Transverse colon (tissue), 4 donors: ENCODE measurements around the gene RAPGEF4. TPM values are rescaled to one million over a fixed set of nuclear protein-coding genes. Genes with fewer than 3 reads are reported as not detected.
A peak's percentile ranks its signal among the peaks of the same experiment; 100 is the strongest.

Source experiments
- DNase-seq: peaks from one replicate; pipeline ENCODE4 v3.0.0-alpha.2; 2019
- H3K27ac ChIP-seq, 4 donors: fragments of 200-600 bp; sonication (generic); 2 replicates each; pipeline ENCODE4 v1.5.1; 2016 to 2018; ENCODE audit warnings: inconsistent platforms in 4 of 4
- H3K27me3 ChIP-seq: fragments of 200-600 bp; sonication (generic); 2 replicates; pipeline ENCODE4 v1.5.1; 2017; ENCODE audit warnings: inconsistent platforms
- H3K36me3 ChIP-seq, 4 donors: fragments of 200-600 bp; sonication (generic); 2 replicates each; pipeline ENCODE4 v1.5.1; 2017 to 2019; ENCODE audit warnings: inconsistent platforms in 4 of 4
- H3K4me1 ChIP-seq, 4 donors: fragments of 200-600 bp; sonication (generic); 2 replicates each; pipeline ENCODE4 v1.5.1; 2017 to 2020; ENCODE audit warnings: inconsistent platforms in 4 of 4
- H3K4me3 ChIP-seq, 4 donors: fragments of 200-600 bp; sonication (generic); 1 replicate in 1 of 4; 2 replicates in 3 of 4; pipeline versions ENCODE4 v1.5.1 to v1.6.1; 2017 to 2019; ENCODE audit warnings: inconsistent platforms in 4 of 4
- H3K9me3 ChIP-seq, 2 donors: fragments of 200-600 bp; sonication (generic); 2 replicates each; pipeline ENCODE4 v1.5.1; 2017 to 2019; ENCODE audit warnings: inconsistent platforms in 2 of 2
- CTCF ChIP-seq, 5 experiments: fragments of 200-600 bp in 3 of 5; fragments of 450-650 bp in 2 of 5; sonication (generic) in 3 of 5; IDR thresholded peaks; 1 replicate in 2 of 5; 2 replicates in 3 of 5; pipeline ENCODE4 v1.5.1; 2016 to 2017; ENCODE audit warnings: antibody characterized with exemption in 5 of 5, inconsistent platforms in 3 of 5, mild to moderate bottlenecking in 2 of 5, moderate library complexity in 1 of 5
- EP300 ChIP-seq: sonication (generic); formaldehyde crosslinking; IDR thresholded peaks from one replicate; pipeline ENCODE4 v1.6.1; 2017; ENCODE audit warnings: antibody characterized with exemption, low read depth
- POLR2A ChIP-seq: fragments of 450-650 bp; IDR thresholded peaks from one replicate; pipeline ENCODE4 v1.6.1; 2016; ENCODE audit warnings: antibody characterized with exemption, mild to moderate bottlenecking, moderate library complexity
- POLR2AphosphoS5 ChIP-seq, 3 donors: sonication (generic); formaldehyde crosslinking; IDR thresholded peaks; one replicate each; pipeline ENCODE4 v1.6.1; 2016; ENCODE audit warnings: antibody characterized with exemption in 3 of 3
- WGBS, 2 donors: methylation state at CpG; one replicate each; pipeline ENCODE4 v1.1.5; 2018; ENCODE audit warnings: low coverage in 1 of 2; 5-methylcytosine and 5-hydroxymethylcytosine counted together
- in situ Hi-C, 4 donors: fragments of 200-750 bp; cut with MboI; loops; one replicate each; pipeline versions ENCODE4 v1.15.0 to v1.15.1; 2017; ENCODE audit warnings: low sequenced_read_pairs in 3 of 4, low pct_ligation_motif_present in 1 of 4, low pct_unique_long_range_greater_than_20kb in 1 of 4
- intact Hi-C: fragments of 100-400 bp; cut with DNase I; formaldehyde crosslinking; loops from one replicate; pipeline ENCODE4 v1.15.1; 2023; ENCODE audit warnings: low total_unique reads
- total RNA-seq, 4 donors: library from RNA; depleted of rRNA; stranded (reverse); fragments of >200 nt; gene quantifications; one replicate each; pipeline ENCODE4 v1.1.0, GENCODE V29; 2016

Gene RAPGEF4
- total RNA-seq, 4 donors from 2014 or later: 1.4 to 12.3 (median 2.2) TPM; not detected in 1

GRCh38 chr2:173077506-173078177, 342.0 kb downstream of the RAPGEF4 start:
- no peak for DNase-seq
- 35 to 46% methylated on average over 5 of the region's 5 CpGs for WGBS, 2 donors
- in situ Hi-C loops: loop anchor here in 1 of 4 donors (25.0 kb wide), 1 partner anchor 110 kb away; no protein-coding TSS in a partner anchor
- intact Hi-C loops: no loop called here
- H3K36me3 ChIP-seq: no peaks in the 10 kb centered on the region
- H3K27me3 ChIP-seq: no peaks in the 10 kb centered on the region
- H3K9me3 ChIP-seq: no peaks in the 10 kb centered on the region
- no peak for TF ChIP-seq POLR2AphosphoS5 (IDR thresholded peaks at IDR 0.05)
- peak overlapping the region; percentile 88 to 96 (median 92) for H3K27ac ChIP-seq
- peak overlapping the region in 3 of 4 donors; percentile 61 to 87 (median 79) for H3K4me3 ChIP-seq
- H3K4me1 ChIP-seq: peaks cover 0 to 26% (median 14%) of the 10 kb centered on the region in 4 donors

- WGBS, 2 donors: 63 to 82% methylated on average over 2 to 3 of the region's 3 CpGs
- in situ Hi-C loops: loop anchor here in 1 of 4 donors (25.0 kb wide), 1 partner anchor 108 kb away; no protein-coding TSS in a partner anchor
These were observed 343.5 kb downstream of the RAPGEF4 start for GRCh38 chr2:173079141-173079540.

GRCh38 chr2:173079973-173080860, 344.6 kb downstream of the RAPGEF4 start:
- intact Hi-C loops (no loop called here), in situ Hi-C loops (loop anchor here in 1 of 4 donors (25.0 kb wide), 1 partner anchor 107 kb away; no protein-coding TSS in a partner anchor)
- Histone ChIP-seq H3K9me3 (no peaks in the 10 kb centered on the region), H3K4me3 (no peak overlapping the region), H3K27ac (peak overlapping the region in 2 of 4 donors; percentile 13 to 28), H3K4me1 (peaks cover 0 to 29% (median 13%) of the 10 kb centered on the region in 4 donors), H3K27me3 (no peaks in the 10 kb centered on the region), H3K36me3 (no peaks in the 10 kb centered on the region)
- WGBS, 2 donors: 77 to 82% methylated on average over 6 of the region's 6 CpGs
- no peak for TF ChIP-seq EP300
- no peak for TF ChIP-seq CTCF (IDR thresholded peaks at IDR 0.05)
- TF ChIP-seq POLR2A: no peak
- TF ChIP-seq POLR2AphosphoS5 (IDR thresholded peaks at IDR 0.05): no peak
- no peak for DNase-seq

More at GRCh38 chr2:173079141-173079540, 343.5 kb downstream of the RAPGEF4 start:
- no peak for TF ChIP-seq CTCF (IDR thresholded peaks at IDR 0.05)
- TF ChIP-seq EP300: no peak
- no peak for TF ChIP-seq POLR2AphosphoS5 (IDR thresholded peaks at IDR 0.05)
- TF ChIP-seq POLR2A: no peak
- intact Hi-C loops: no loop called here
- no peaks in the 10 kb centered on the region for H3K27me3 ChIP-seq
- no peaks in the 10 kb centered on the region for H3K36me3 ChIP-seq
- H3K27ac ChIP-seq: peak overlapping the region; percentile 88 to 96 (median 92)
- DNase-seq: no peak
- H3K4me3 ChIP-seq: no peak overlapping the region
- no peaks in the 10 kb centered on the region for H3K9me3 ChIP-seq
- H3K4me1 ChIP-seq: peaks cover 0 to 31% (median 14%) of the 10 kb centered on the region in 4 donors

- WGBS, 2 donors: 82% methylated on average over 2 of the region's 2 CpGs; no CpG with 5 or more reads in 1 of the 2 donors
These were observed 351.0 kb downstream of the RAPGEF4 start for GRCh38 chr2:173086518-173087213.

More at GRCh38 chr2:173086518-173087213, 351.0 kb downstream of the RAPGEF4 start:
- Histone ChIP-seq H3K36me3 (no peaks in the 10 kb centered on the region), H3K9me3 (no peaks in the 10 kb centered on the region), H3K27ac (peak overlapping the region; percentile 60 to 83 (median 68)), H3K4me3 (no peak overlapping the region), H3K27me3 (no peaks in the 10 kb centered on the region), H3K4me1 (peaks cover 0 to 28% (median 7%) of the 10 kb centered on the region in 4 donors)
- intact Hi-C loops: no loop called here
- in situ Hi-C loops: loop anchor here in 1 of 4 donors (25.0 kb wide), 1 partner anchor 101 kb away; no protein-coding TSS in a partner anchor
- TF ChIP-seq EP300 (no peak), POLR2AphosphoS5 (IDR thresholded peaks at IDR 0.05) (no peak), POLR2A (no peak), CTCF (IDR thresholded peaks at IDR 0.05) (no peak)
- DNase-seq: no peak
